AG10803 (cell line): ENCODE results near the gene DNAJC9.

Experiments used
- DNase-seq: peaks from one replicate; pipeline ENCODE4 v3.0.0; 2010; ENCODE audit warnings: low read depth
- H3K4me3 ChIP-seq: 2 replicates; pipeline ENCODE4 v1.5.1; 2011; ENCODE audit warnings: mild to moderate bottlenecking, low read length, control low read depth
- CTCF ChIP-seq: conservative IDR thresholded peaks from 2 replicates; pipeline ENCODE4 v1.5.1; 2011; ENCODE audit warnings: mild to moderate bottlenecking, low read length, control low read depth, inconsistent platforms

DNAJC9 gene

GRCh38 chr10:73246646-73247508 lies at the start of gene DNAJC9:
Gene DNAJC9 (minus strand): TSS chr10:73247255. CDS start chr10:73247189, 66 bp downstream.
- H3K4me3 ChIP-seq = peak within 1 kb of the TSS; percentile 93
- DNase-seq = peak; percentile 90
- 0 out of 2 replicates have a peak, but pooled peaks have one; percentile 0 for TF ChIP-seq CTCF

- no peak for TF ChIP-seq CTCF
- DNase-seq = no peak
- H3K4me3 ChIP-seq = no peak overlapping the region
These were observed 46.4 kb upstream of the DNAJC9 start for GRCh38 chr10:73293461-73293860.

- no peak for TF ChIP-seq CTCF
- no peak for DNase-seq
- H3K4me3 ChIP-seq = no peak overlapping the region
These were observed 42.9 kb upstream of the DNAJC9 start for GRCh38 chr10:73289958-73290357.

- H3K4me3 ChIP-seq = no peak overlapping the region
- no peak for TF ChIP-seq CTCF
- no peak for DNase-seq
These were observed 40.4 kb upstream of the DNAJC9 start for GRCh38 chr10:73287441-73287840.

GRCh38 chr10:73281097-73281496 lies 34.0 kb upstream of the DNAJC9 start:
- no peak for DNase-seq

GRCh38 chr10:73264423-73264822 lies 17.4 kb upstream of the DNAJC9 start:
- no peak for TF ChIP-seq CTCF
- no peak for DNase-seq
- no peak overlapping the region for H3K4me3 ChIP-seq

More at GRCh38 chr10:73281097-73281496, 34.0 kb upstream of the DNAJC9 start:
- no peak for TF ChIP-seq CTCF
- H3K4me3 ChIP-seq = no peak overlapping the region

GRCh38 chr10:73263693-73264347 lies 16.8 kb upstream of the DNAJC9 start:
- TF ChIP-seq CTCF = peak; percentile 64
- DNase-seq = peak; percentile 34
- H3K4me3 ChIP-seq = no peak overlapping the region
